ENCODE results near the gene RAD51C. TPM values are rescaled to one million over a fixed set of nuclear protein-coding genes. Genes with fewer than 3 reads are reported as not detected.
A peak's percentile ranks its signal among the peaks of the same experiment; 100 is the strongest.

Gene RAD51C
- total and polyA plus RNA-seq, 9 of the 15 experiments (the other 6 are each of a cell fraction or from before 2014, with no cell fraction given), result 93.9 to 341 (median 135) TPM

- TF ChIP-seq ZNF263 (CRISPR knock-in tag; IDR thresholded peaks at IDR 0.05; ENCODE audit: borderline replicate concordance) (no peak), MTA3 (IDR thresholded peaks at IDR 0.05; ENCODE audit: borderline replicate concordance) (peak; percentile 96), PTBP1 (IDR thresholded peaks at IDR 0.05; ENCODE audit: low read depth, low read length) (0 out of 2 replicates have a peak, but pooled peaks have one; percentile 93), ETV5 (CRISPR knock-in tag; IDR thresholded peaks at IDR 0.05; ENCODE audit: low read depth) (no peak; the same call in 1 of the 2 replicates), ZNF280A (IDR thresholded peaks at IDR 0.05; ENCODE audit: low read depth, partially characterized antibody) (no peak), TBP (optimal IDR thresholded peaks at IDR 0.05; ENCODE audit: low read depth, low read length) (no peak), NR0B1 (IDR thresholded peaks at IDR 0.05; ENCODE audit: partially characterized antibody) (no peak), U2AF2 (optimal IDR thresholded peaks at IDR 0.05; ENCODE audit: low read depth, low read length) (peak; percentile 89), DEAF1 (CRISPR knock-in tag; IDR thresholded peaks at IDR 0.05) (peak; percentile 100), ZNF174 (CRISPR knock-in tag; IDR thresholded peaks at IDR 0.05) (peak; percentile 99), SOX6 (IDR thresholded peaks at IDR 0.05) (peak; percentile 84), SREBF1 (IDR thresholded peaks at IDR 0.05; ENCODE audit: borderline replicate concordance, low read depth, low read length) (no peak), KLF6 (CRISPR knock-in tag; IDR thresholded peaks at IDR 0.05; ENCODE audit: borderline replicate concordance) (peak; percentile 94), GTF3C2 (IDR thresholded peaks at IDR 0.05; ENCODE audit: borderline replicate concordance, extremely low read depth, insufficient read length) (no peak)
These were observed 13.0 kb upstream of the RAD51C start (continued) for GRCh38 chr17:58679263-58680037.

Measured in K562 (cell line).